ENCODE measurements around the gene PIAS4.

Gene PIAS4

GRCh38 chr19:4015705-4016402 is 8.3 kb downstream of the PIAS4 start:
- TF ChIP-seq, protein P1, sequence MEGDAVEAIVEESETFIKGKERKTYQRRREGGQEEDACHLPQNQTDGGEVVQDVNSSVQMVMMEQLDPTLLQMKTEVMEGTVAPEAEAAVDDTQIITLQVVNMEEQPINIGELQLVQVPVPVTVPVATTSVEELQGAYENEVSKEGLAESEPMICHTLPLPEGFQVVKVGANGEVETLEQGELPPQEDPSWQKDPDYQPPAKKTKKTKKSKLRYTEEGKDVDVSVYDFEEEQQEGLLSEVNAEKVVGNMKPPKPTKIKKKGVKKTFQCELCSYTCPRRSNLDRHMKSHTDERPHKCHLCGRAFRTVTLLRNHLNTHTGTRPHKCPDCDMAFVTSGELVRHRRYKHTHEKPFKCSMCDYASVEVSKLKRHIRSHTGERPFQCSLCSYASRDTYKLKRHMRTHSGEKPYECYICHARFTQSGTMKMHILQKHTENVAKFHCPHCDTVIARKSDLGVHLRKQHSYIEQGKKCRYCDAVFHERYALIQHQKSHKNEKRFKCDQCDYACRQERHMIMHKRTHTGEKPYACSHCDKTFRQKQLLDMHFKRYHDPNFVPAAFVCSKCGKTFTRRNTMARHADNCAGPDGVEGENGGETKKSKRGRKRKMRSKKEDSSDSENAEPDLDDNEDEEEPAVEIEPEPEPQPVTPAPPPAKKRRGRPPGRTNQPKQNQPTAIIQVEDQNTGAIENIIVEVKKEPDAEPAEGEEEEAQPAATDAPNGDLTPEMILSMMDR (conservative IDR thresholded peaks at IDR 0.05; ENCODE audit: low read depth, low read length): no peak
- DNase-seq (ENCODE audit: low read depth): no peak
- no peak overlapping the region for H3K4me3 ChIP-seq (ENCODE audit: low read length)

- DNase-seq (ENCODE audit: low read depth): no peak
- H3K4me3 ChIP-seq (ENCODE audit: low read length): no peak overlapping the region
- TF ChIP-seq, protein P1 (conservative IDR thresholded peaks at IDR 0.05; ENCODE audit: low read depth, low read length): no peak
Measured at GRCh38 chr19:4016486-4016885, 8.9 kb downstream of the PIAS4 start.

DNA sequence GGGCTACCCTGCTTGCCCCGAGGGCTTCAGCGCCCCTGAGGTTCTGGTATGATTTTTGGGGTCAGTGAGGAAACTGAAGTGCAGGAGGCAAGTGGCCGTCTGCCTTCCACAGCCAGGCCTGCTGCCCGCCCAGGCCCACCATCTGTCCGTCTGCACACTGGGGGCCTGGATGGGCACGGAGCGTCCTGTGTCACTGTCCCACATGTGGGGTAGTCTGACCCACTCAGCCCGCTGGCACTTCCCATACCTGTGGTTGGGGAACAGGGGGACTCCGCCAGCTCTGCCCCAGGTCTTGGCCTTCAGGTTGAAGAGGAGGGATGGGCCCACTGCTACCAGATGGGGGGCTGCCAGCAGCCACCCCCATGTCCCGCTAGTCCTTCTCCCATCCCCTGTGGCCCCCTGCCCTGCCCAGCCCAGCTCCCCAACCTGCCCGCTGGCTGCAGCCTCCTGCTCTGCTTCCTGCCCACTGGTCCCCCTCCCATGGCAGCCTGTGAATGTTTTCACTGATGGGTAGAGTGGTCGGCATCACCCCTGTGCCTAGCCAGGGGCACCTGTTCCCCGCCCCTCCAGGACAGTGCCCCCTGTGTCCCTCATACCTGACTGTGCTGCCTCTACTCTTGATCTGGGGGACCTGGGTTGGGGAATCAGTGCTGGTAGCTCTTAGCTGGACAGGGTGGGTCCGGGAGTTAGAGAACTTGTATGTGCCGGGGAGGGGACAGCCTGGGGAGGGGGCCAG is 9.5 kb downstream of the PIAS4 start:
- TF ChIP-seq, protein P1 (conservative IDR thresholded peaks at IDR 0.05; ENCODE audit: low read depth, low read length): no peak
- DNase-seq (ENCODE audit: low read depth): no peak
- no peak overlapping the region for H3K4me3 ChIP-seq (ENCODE audit: low read length)

GRCh38 chr19:4018140-4018613 is 10.6 kb downstream of the PIAS4 start:
- no peak overlapping the region for H3K4me3 ChIP-seq (ENCODE audit: low read length)
- TF ChIP-seq, protein P1 (conservative IDR thresholded peaks at IDR 0.05; ENCODE audit: low read depth, low read length): no peak
- no peak for DNase-seq (ENCODE audit: low read depth)

DNA sequence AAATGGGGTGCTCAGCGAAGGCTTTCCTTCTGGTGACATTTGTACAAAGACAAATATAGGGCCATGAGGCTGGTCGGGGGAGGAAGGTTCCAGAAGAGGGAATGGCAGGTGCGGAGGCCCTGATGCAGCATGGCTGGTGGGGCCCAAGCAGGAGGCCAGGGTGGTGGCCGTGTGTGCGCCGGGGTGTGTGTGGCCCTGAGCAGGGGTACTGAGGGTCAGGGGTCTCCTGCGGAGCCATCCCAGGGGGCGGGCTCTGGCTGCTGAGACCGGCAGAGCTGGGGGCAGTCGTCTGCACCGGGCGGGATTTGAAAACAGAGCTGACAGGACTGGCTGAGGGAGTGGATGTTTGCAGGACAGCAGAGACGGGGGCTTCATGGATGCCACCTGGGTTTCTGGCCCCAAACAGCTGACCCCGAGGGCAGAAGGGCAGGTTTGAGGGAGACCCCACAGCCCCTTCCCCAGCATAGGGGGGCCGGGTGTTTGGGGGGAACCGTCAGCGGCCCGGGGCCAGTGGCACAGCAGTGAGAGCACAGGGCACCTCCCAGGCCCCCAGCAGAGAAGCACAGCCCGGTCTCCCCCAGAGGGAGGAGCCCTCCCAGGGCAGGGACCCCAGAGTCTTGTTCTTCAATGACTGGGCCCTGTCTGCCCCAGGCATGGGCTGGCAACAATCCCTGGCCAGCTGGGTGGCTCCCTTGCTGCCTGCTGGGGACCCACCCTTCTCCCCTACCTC is 11.4 kb downstream of the PIAS4 start:
- TF ChIP-seq, protein P1 (conservative IDR thresholded peaks at IDR 0.05; ENCODE audit: low read depth, low read length): no peak
- no peak for DNase-seq (ENCODE audit: low read depth)
- H3K4me3 ChIP-seq (ENCODE audit: low read length): no peak overlapping the region

DNA sequence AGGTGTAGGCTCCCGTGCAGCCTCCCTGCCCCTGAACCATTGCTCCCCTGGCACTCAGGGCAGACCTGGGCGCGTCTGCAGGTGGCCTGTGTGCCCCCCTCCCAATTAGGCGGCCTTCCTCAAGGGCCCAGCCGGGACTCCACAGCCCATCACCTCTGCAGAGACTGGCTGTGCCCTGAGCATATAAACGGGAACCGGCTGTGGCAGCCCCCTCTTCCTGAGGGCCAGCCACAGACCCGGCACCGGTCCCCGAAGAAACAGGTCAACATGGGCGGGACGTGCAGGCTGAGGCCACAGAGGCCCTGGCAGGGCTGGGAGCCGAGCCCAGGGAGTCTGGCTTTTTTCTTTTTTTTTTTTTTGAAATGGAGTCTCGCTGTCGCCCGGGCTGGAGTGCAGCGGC is 12.0 kb downstream of the PIAS4 start:
- TF ChIP-seq, protein P1 (conservative IDR thresholded peaks at IDR 0.05; ENCODE audit: low read depth, low read length): no peak
- no peak for DNase-seq (ENCODE audit: low read depth)
- H3K4me3 ChIP-seq (ENCODE audit: low read length): no peak overlapping the region

Measured in retinal pigment epithelial cell (primary cell).